ENCODE measurements around the gene ZFYVE16. TPM values are rescaled to one million over a fixed set of nuclear protein-coding genes. Genes with fewer than 3 reads are reported as not detected.

The ZFYVE16 gene
- total and polyA plus RNA-seq, 2 of the 13 experiments (the other 11 are each of a cell fraction or from before 2014, with no cell fraction given): 9.3 to 33.3 TPM

GRCh38 chr5:80407735-80408483 lies at the start of gene ZFYVE16 (continued):
- TF ChIP-seq, protein P1, sequence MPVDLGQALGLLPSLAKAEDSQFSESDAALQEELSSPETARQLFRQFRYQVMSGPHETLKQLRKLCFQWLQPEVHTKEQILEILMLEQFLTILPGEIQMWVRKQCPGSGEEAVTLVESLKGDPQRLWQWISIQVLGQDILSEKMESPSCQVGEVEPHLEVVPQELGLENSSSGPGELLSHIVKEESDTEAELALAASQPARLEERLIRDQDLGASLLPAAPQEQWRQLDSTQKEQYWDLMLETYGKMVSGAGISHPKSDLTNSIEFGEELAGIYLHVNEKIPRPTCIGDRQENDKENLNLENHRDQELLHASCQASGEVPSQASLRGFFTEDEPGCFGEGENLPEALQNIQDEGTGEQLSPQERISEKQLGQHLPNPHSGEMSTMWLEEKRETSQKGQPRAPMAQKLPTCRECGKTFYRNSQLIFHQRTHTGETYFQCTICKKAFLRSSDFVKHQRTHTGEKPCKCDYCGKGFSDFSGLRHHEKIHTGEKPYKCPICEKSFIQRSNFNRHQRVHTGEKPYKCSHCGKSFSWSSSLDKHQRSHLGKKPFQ (CRISPR knock-in tag; IDR thresholded peaks at IDR 0.05; ENCODE audit: insufficient replicate concordance): peak; percentile 92
- TF ChIP-seq ZNF343 (CRISPR knock-in tag; IDR thresholded peaks at IDR 0.05) (peak; percentile 81; the same call in 1 of the 2 replicates), ZNF460 (CRISPR knock-in tag; IDR thresholded peaks at IDR 0.05; ENCODE audit: borderline replicate concordance) (no peak), ZNF773 (CRISPR knock-in tag; IDR thresholded peaks at IDR 0.05; ENCODE audit: borderline replicate concordance) (no peak), MZF1 (CRISPR knock-in tag; IDR thresholded peaks at IDR 0.05; ENCODE audit: borderline replicate concordance) (no peak), RNF2 (conservative IDR thresholded peaks at IDR 0.05; ENCODE audit: low read depth) (no peak; the same call in 1 of the 2 replicates), TBX2 (CRISPR knock-in tag; IDR thresholded peaks at IDR 0.05; ENCODE audit: borderline replicate concordance) (peak; percentile 75), ZNF670 (CRISPR knock-in tag; IDR thresholded peaks at IDR 0.05; ENCODE audit: borderline replicate concordance) (0 out of 2 replicates have a peak, but pooled peaks have one; percentile 10), ELF3 (CRISPR knock-in tag; IDR thresholded peaks at IDR 0.05) (peak; percentile 53; the same call in 1 of the 2 replicates), RERE (CRISPR knock-in tag; IDR thresholded peaks at IDR 0.05; ENCODE audit: low read depth) (no peak), SALL1 (CRISPR knock-in tag; IDR thresholded peaks at IDR 0.05) (peak; percentile 93), MXD1 (CRISPR knock-in tag; IDR thresholded peaks at IDR 0.05) (no peak; the same call in 1 of the 2 replicates), ISL2 (CRISPR knock-in tag; IDR thresholded peaks at IDR 0.05) (peak; percentile 58; the same call in 1 of the 2 replicates), ATRX (CRISPR knock-in tag; IDR thresholded peaks at IDR 0.05; ENCODE audit: borderline replicate concordance) (no peak), ZNF317 (CRISPR knock-in tag; IDR thresholded peaks at IDR 0.05) (no peak), MAFK (conservative IDR thresholded peaks at IDR 0.05 in 1 of 2, IDR thresholded peaks at IDR 0.05 in 1 of 2; ENCODE audit: low read length in 2 of 2) (no peak), ZNF552 (CRISPR knock-in tag; IDR thresholded peaks at IDR 0.05; ENCODE audit: borderline replicate concordance) (0 out of 2 replicates have a peak, but pooled peaks have one; percentile 5), SMAD3 (CRISPR knock-in tag; IDR thresholded peaks at IDR 0.05) (peak; percentile 31; the same call in 1 of the 2 replicates), KDM6A (CRISPR knock-in tag; IDR thresholded peaks at IDR 0.05; ENCODE audit: low read depth) (no peak), ZNF501 (CRISPR knock-in tag; IDR thresholded peaks at IDR 0.05) (peak; percentile 93)
- TF ChIP-seq, protein P2, sequence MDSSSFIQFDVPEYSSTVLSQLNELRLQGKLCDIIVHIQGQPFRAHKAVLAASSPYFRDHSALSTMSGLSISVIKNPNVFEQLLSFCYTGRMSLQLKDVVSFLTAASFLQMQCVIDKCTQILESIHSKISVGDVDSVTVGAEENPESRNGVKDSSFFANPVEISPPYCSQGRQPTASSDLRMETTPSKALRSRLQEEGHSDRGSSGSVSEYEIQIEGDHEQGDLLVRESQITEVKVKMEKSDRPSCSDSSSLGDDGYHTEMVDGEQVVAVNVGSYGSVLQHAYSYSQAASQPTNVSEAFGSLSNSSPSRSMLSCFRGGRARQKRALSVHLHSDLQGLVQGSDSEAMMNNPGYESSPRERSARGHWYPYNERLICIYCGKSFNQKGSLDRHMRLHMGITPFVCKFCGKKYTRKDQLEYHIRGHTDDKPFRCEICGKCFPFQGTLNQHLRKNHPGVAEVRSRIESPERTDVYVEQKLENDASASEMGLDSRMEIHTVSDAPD (CRISPR knock-in tag; IDR thresholded peaks at IDR 0.05): no peak
